Stimulated activated CD4-positive, alpha-beta T cell treated with anti-CD3 and anti-CD28 coated beads, Interleukin-1b, Interleukin-23, amount 100 ng/mL, for 1 hour (primary cell): ENCODE data around the gene PRKAG1.
"Not testable (repeated sequence)": the region's sequence is repeated elsewhere in the genome, so short reads cannot be mapped to it uniquely, and the experiment has no call there.

Experiments used
- DNase-seq, 2 donors: peaks; one replicate each; pipeline ENCODE4 v3.0.0-alpha.2; 2020; ENCODE audit warnings: low read depth in 2 of 2

Gene PRKAG1

DNA sequence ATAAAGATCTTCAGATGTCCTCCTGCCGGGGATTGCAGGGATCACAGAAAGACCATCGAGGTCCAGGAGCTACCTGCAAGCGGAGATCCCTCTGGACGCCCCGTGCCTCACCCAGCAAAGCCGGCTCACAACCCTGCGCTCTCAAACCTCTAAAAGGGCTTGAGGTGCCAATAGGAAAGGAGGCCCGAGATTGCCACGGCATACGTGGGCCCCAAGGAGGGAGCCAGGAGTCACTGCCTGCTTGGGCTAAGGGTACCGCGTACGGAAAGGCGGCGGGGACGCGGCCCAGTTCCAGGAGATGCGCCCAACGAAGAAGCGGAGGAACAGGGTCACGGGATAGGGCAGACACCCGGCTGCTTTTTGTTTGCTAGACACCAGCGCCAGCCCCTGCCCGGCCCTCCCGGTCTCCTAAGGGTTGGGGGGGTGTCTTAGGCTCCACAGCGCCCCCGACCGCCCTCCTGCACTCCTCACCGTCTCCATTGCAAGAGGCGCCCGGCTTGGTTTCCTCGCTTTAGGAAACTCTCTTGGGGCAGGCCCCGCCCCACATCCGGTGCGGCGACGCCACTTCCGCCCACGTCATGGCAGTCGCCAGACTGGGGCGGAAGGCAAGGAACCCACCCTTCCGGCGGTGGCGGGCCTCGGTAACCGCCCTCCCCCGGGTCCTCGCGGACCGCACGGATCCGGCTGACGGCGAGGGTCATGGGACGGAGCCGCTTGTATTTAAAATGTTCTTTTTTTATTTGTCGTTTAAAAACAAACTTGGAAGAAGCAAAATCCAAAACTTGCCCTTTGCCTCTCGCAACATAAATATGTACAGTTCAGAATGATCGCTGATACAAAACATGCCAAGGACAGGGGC lies at the start of gene PRKAG1:
Gene PRKAG1 (minus strand): TSS at position 516 of the 859 bp plus-strand sequence. CDS start 36 bp downstream, at position 480.
- peak; percentile 85 to 92 for DNase-seq

DNA sequence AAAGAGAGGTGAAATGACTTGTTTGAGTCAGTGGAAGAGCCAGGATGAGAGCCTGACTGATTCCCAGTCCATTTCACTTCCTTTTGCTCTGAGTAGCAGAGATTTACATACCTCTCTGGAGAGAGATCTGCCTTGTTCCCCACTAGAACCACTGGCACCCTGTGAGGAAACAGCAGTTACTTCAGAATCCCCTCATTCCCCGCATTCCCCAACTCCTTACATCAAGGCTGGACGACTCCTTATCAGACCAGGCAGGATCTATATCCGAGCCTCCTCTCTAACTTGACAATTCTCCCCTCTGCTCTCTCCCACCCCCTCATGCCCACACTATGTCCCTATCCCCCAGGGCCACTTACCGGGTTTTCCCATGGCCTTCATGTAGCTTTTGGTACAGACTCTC lies 47.5 kb upstream of the PRKAG1 start:
- DNase-seq: no peak

DNA sequence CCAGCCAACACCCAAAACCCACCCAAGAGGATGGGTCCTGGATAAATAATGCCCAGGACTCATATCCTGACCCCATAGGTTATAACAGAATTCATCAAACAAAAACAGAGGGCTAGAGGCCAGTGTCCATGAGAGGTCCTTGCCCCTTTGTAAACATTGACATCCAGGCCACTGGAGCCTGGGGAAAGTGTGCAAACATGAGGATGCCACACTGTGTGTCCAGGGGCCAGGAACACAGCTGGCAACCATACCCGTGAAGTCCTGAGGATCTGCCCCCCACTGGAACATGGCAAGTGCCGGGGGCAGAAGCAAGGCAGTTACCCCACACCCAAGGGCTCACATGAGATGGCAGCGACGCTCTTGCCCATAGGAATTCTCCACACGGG lies 46.2 kb upstream of the PRKAG1 start:
- no peak for DNase-seq

DNA sequence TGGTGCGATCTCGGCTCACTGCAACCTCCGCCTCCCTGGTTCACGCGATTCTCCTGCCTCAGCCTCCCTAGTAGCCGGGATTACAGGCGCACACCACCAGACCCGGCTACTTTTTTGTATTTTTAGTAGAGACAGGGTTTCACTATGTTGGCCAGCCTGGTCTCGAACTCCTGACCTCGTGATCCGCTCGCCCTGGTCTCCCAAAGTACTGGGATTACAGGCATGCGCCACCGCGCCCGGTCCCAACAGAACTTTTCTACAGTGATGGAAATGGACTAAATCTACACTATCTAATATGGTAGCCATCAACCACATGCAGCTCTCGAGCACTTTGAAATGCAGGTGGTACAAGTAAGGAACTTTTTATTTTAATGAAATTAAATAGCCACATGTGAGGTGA lies 43.3 kb upstream of the PRKAG1 start:
- not testable (repeated sequence) for DNase-seq

DNA sequence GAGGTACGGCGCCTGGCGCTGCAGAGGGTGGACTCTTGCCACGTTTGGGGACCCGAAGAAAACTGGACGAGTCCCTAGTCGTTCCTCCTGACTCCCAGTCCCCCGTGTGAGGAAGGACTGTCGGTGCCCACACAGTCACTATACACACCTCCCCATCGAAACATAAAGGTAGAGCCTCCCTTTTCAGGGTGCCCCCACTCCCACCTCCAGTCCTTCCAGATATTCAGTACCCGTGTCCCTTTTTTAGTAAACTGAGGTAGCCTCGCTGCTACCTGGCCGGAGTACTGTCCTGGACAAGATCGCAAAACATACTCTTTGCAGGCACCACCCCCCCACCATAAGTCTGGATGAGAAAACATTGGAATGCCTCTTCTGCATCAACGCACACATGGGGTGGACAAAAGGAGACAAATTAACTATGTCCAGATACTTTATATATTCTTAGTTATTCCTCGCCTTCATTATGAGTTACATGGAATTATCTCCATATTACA lies 42.6 kb upstream of the PRKAG1 start:
- DNase-seq: no peak

DNA sequence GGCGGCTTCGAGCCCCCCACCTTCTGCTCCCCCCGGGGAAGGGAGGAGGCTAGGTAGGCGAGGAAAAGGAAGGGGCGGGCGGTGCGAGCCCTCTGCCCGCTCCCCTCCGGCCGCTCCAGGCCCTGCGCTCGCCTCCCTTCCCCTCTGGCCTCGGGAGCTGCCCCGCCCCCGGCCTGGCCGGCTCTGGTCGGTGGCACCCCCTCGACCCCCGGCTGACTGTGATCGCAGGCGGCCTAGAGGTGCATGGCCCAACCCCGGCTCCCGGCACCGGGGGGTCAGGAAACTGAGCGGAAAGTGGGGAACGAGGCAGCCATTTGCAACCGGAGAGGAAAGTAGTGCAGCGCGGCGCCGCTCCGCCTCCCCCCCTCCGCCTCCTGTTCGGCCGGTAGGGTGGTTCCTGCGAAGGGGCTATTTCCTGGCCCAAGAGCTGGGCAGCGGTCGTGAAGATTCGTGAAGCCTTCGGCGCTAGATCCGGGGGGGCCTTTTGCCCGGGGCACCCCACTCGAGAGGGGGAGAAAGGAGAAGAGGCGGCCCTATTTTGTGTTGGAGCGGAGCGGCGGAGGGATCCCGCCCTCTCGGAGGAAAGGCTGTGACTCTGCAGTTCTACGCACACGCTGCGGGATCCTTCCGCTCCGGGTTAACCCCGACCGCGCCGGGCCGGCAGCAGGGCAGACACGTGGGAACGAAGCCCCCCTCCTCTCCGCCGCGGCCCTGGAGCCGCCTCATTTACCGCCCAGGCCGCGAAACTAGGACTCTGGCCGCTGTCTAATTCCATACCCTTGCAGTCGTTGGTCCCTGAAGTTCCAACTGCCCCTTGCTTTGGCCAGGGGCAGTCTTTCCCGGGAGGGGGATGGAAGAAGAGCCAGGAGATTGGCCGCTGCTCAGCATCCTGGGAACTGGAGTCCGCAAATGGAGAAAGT lies 41.9 kb upstream of the PRKAG1 start, which contains the start of gene KMT2D:
Gene KMT2D (minus strand): TSS at position 558 of the 920 bp plus-strand sequence. CDS start 5,470 bp downstream, outside the sequence.
- DNase-seq: peak; percentile 67 to 70

DNA sequence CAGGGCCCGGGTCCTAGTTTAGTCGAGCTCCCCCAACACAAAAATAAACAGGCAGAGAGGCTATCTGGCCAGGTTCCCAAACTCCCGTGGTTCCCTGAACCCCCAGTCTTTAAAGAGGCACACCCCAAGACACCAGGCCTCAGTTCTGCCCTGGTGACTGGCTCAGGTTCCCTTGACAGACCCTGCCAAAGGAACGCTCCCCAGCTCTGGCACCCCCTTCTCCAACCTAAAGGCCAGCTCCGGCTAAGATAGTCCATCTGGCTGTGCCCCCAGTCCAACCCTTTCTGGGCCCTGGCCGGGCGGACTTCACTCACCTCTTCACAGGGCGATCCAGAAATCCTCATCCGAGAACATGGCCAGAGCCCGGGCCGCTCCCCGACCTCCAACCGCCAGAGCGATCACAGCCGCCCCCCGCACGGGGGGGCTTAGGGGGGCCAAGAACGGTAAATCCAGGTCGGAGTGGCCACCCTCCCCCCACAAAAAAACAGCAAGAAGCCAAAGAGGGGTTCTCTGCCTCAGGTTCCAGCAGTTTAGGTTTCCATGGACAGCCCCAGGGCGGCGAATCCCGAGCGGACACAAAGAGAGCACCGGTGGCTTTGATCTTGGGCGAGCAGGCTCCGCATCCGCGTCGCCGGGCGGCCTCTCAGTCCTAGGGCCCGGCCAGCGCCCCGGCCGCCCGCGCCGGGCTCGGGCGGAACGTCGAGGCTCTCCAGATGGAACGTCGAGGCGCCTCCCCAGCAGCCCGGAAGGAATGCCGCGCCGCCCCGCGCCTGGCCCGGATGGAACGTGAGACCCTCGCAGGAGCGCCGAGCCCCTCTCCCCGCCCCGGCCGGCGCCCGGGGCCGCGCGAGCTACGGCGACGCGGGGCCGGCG lies 41.0 kb upstream of the PRKAG1 start:
- DNase-seq: no peak

DNA sequence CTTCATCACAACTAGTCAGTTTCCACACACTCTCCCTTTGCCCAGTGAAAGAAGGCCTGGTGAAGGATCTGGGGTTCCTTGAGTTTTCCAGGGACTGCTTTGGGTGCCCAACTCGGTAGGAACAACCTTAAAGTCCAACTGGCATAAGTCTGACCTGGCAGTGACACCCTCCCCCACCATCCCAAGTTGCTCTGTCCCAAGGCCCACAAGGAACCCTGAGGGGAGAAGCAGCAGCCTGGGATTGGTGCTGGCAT lies 40.4 kb upstream of the PRKAG1 start:
- no peak for DNase-seq

DNA sequence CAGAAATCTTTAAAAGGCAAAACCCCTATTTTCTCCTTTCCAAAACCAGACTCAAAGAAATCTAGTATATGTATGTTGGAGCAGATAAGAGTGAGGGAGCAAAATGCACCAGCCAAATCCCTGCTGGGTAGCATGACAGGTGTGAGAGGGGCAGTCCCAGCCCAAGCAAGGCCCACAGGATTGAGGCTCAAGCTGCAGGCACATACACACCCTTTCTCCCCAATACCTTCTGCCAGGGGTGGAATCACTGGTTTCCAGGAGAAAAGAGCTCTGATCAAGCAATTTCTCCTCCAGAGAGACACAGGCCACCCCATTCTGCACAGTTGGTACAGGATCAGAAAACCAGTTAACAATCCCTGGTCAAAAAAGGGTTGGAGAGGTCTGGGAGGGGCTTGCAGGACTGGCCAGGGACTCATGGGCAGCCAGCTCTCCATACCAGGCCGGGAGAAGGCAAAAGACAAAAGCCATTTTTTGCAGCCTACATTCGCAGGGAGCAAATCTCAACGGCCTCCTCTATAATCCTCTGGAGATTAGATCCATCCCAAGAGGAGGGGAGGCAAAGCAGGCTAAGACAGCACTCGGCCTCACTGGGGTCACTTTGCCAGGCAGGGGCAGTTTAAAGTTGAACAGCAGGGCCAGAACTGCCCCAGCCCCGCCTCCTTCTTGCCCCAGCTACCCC lies 39.9 kb upstream of the PRKAG1 start:
- no peak for DNase-seq

DNA sequence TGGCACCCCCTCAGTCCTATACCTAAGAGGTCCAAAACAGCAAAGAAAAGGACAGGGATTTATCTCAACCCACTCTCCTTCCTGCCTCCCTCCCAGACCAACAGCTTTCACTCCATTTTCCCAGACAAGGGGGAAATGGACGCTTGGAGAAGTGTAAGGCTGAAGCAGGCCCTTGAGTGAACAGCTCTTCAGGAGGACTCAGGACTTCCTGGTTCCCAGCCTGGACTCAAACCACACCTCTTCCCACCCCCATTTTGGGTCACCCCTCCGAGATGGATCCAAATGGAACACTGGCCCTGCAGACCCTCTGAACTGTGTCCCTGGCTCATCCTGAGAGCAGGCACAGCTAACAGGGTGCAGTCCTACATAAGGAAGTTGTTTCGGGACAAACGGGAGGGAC lies 39.3 kb upstream of the PRKAG1 start:
- no peak for DNase-seq

DNA sequence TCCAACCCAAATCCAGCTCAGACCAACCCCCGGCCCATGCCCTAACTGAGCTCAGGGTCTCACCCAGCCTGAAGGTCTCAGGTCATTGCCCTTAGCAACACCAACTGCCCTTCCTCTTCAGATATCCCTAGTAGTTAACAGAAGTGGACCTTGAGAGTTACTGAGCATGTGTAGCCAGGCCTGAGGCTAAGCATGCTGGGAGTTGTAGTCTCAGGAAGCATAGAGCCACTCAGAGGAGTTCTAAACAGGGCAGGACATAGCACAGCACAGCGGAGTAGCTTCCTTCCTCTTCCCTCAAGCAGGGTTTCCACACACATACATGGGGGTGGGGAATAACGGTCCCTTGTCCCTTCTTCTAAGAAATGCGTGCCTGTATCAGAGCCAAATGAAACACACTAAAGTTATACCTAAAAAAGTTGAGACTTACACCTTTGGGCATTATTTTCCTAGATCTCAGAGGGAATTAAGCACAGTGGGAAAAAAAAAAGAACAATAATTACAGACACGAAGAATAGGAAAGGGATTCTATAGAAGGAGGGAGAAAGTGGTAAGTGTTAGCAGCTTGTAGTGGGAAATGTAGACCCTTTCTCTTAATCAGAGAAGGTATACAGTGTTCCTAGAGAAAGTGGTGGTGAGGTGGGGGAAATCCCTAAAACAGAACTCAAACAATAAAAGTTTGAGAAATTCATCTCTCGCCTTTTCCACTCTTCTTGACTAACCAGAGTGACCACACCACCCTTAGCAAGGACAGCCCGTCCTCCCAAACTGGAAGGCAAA lies 37.6 kb upstream of the PRKAG1 start:
- DNase-seq: no peak

DNA sequence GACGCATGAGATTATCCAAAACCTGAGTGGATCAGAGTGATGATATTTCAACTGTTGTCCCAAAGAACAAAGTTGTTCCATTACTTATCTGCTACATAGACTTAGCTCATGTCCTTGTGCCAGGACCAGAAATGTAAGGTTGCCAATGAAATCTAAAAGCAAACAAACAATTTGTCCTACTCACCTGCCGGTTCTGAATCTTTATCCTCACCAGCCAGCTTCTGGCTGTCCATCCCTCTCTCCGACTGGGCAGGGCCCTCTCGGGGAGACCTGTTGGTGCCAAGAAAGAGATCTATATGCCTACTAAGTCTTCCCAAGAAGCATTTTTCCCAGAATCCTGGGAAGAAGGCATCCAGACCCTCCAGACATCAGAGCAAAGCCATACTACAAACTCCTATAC lies 36.5 kb upstream of the PRKAG1 start:
- DNase-seq: no peak

DNA sequence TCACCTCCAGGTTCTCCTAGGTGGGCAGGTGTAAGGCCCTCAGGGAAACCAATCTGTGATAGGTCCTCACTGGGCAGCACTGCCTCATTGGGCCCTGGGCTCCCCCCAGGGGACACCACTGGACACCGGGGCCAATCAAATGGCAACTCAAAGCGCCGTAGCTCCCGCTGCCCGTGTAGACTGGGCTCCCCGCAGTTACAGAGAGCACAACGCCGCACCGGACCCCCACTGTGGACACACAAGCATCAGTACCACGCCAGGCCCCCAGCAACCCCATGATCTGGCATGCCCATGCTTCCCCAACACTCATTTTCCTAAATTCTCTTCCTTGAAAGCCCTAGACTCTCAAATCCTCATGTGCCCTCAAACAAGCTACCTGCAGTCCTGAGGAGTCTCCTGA lies 35.9 kb upstream of the PRKAG1 start:
- no peak for DNase-seq

DNA sequence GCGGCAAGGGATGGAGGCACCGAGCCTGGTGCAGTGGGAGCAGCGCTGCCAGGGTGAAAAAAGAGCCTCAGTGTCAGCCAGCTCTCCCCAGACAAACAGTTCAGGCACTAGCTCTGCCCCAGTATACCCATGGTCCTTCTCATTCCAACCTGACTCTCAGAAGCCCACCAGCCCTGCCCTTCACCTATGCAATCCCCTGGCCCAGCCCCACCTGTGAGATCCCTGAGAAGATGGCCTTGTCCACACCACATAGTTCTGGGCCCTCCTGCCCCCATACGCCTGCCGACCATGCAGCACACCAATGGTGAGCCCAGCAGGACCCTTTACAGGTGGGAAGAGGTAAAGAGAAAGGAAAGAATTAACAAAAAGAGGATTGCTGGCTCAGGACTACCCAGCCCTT lies 35.5 kb upstream of the PRKAG1 start:
- no peak for DNase-seq

DNA sequence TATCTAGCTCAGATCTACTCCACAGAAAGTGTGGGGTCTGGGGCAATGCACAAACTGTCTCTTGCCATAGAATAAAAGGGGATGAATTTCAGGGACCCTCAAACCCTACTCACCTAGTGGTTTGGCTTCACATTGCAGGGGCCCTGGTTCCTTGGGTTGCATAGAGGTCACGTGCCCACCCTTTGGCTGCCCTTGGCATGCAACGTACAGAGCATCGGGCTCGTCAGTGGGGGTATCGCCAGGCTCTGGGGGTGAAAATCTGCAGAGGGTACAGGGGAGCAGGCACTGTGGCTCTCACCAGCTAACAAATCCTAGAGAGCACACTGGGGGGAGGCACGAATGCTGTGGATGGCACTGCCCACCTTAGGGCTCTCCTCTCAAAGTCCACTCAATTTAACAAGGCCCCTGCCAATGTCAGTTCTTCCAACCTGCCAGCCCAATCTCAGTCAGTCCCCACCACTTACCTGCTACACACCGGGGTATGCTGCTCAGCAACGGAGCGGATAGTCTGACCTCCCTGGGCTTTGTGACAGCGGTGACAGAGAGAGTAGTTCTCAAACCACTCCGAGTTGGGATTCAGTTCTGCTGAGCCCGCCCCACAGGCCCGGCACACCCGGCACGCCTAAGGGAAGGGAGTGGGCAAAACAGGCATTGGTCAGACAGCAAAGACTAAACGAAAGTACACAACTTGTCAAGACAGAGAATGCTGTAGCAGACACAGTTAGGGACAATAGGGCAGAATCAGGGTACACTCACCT lies 34.1 kb upstream of the PRKAG1 start:
- no peak for DNase-seq

DNA sequence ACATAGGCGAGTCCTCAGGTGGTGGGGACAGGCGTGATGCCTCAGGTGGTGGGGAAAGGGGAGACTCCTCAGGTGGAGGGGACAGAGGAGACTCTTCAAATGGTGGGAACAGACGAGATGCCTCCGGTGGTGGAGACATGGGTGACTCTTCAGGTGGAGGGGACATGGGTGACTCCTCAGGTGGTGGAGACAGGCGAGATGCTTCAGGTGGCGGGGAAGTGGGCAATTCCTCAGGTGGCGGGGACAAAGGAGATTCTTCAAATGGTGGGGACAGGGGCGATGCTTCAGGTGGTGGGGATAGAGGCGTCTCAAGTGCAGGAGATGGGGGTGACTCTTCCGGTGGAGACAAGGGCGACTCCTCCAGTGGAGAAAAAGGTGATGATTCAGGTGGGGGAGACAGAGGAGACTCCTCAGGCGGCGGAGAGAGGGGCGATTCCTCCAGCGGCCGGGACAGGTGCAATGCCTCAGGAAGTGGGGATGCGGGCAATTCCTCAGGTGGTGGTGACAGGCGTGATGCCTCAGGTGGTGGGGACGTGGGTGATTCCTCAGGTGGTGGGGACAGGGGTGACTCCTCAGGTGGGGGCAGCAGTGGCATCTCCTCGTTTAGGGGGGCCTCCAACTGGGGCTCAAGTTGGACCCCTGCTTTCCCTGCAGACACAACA lies 33.3 kb upstream of the PRKAG1 start:
- DNase-seq: no peak

DNA sequence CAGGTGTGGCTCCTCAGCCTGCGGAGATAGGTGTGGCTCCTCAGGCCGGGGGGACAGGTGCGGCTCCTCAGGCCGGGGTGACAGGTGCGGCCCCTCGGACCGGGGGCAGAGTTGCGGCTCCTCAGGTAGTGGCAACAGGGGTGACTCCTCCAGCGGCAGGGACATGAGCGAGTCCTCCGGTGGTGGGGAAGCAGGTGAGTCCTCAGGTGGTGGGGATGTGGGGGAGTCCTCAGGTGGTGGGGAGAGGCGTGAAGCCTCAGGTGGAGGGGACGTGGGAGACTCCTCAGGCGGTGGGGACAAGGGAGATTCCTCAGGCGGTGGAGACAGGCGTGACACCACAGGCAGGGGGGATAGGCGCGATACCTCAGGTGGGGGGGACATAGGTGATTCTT lies 32.8 kb upstream of the PRKAG1 start:
- DNase-seq: no peak

DNA sequence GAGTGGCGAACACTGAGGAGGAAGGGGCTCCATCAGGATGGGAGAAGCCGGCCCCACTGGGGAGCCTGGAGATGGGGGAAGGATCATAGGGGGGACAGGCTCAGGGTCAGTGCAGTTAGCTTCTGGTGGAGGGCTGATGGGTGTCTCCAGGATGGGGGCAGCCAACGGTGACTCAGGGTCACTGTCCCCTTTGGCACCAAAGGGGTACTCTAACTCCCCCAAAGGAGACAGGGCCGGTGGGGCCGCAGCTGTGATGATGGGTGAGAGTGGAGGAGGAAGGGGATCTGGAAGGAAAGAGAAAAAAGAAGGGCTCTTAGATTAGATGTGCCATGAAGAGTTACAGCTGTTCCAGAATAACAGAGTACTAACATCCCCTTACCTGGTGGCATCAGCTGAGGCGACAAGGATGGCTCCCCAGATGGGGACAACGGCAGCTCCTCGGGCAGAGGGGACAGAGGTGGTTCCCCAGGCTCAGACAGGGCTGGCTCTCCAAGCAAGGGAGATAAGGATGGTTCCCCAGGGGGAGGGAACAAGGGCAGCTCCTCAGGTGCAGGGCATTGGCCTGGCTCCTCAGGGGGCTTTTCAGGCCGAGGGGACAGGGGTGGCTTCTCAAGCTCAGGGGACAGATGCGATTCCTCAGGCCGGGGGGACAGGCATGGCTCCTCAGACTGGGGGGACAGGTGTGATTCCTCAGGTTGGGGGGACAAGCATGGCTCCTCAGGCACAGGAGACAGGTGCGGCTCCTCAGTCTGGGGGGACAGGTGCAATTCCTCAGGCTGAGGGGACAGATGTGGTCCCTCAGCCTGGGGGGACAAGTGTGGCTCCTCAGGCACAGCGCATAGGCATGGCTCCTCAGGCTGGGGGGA lies 32.2 kb upstream of the PRKAG1 start:
- no peak for DNase-seq
